H4 (cell line): ENCODE results near the gene TMEM51. TPM values are rescaled to one million over a fixed set of nuclear protein-coding genes. Genes with fewer than 3 reads are reported as not detected.

Source experiments
- total RNA-seq: library from RNA; depleted of rRNA; stranded (reverse); fragments of >200 nt; shearing (Covaris generic); gene quantifications from 2 replicates; pipeline ENCODE4 v1.2.3, GENCODE V29; 2014; rRNA removed

The TMEM51 gene
- total RNA-seq, 1 experiment from 2014 or later, result 5.8 TPM

Other genes starting within 250 kb of the TMEM51 start
- 0.17 TPM in 1 of 2 replicates, not detected in the other for gene FHAD1, start 93.5 kb downstream of the TMEM51 start, total RNA-seq